HEK293T (cell line): Measurements from ENCODE around the gene MANEA.

ENCODE experiments used
- CTCF ChIA-PET: fragments of 350-600 bp; formaldehyde crosslinking; extraction: SDS; loops from one replicate; lab custom pipeline; 2021; ENCODE audit warnings: antibody characterized with exemption, inconsistent platforms; lab: Yijun Ruan, JAX
- POLR2A ChIA-PET: fragments of 350-600 bp; formaldehyde crosslinking; extraction: SDS; loops from one replicate; lab custom pipeline; 2020; ENCODE audit warnings: antibody characterized with exemption, inconsistent platforms; lab: Yijun Ruan, JAX
- DNase-seq: peaks from one replicate; pipeline ENCODE4 v3.0.0; 2012; ENCODE audit warnings: mixed read lengths; ENCODE audit errors: extremely low spot score
- ARNT ChIP-seq: fragments of 450-650 bp; IDR thresholded peaks from 2 replicates; pipeline ENCODE4 v1.6.1; 2017; ENCODE audit warnings: mild to moderate bottlenecking
- BHLHE40 ChIP-seq: fragments of 450-650 bp; IDR thresholded peaks from 2 replicates; pipeline ENCODE4 v1.6.1; 2016; ENCODE audit warnings: mild to moderate bottlenecking, moderate library complexity, borderline replicate concordance
- CTBP1 ChIP-seq: fragments of 450-650 bp; IDR thresholded peaks from 2 replicates; pipeline ENCODE4 v1.6.1; 2016; ENCODE audit warnings: borderline replicate concordance
- ELF4 ChIP-seq: fragments of 450-650 bp; IDR thresholded peaks from 2 replicates; pipeline ENCODE4 v1.6.1; 2017; ENCODE audit warnings: antibody characterized with exemption
- FOXA1 ChIP-seq: fragments of 450-650 bp; IDR thresholded peaks from 2 replicates; pipeline ENCODE4 v1.6.1; 2016; ENCODE audit warnings: mild to moderate bottlenecking
- FOXK2 ChIP-seq: fragments of 450-650 bp; IDR thresholded peaks from 2 replicates; pipeline ENCODE4 v1.6.1; 2016; ENCODE audit warnings: mild to moderate bottlenecking
- FOXM1 ChIP-seq: fragments of 450-650 bp; IDR thresholded peaks from 2 replicates; pipeline ENCODE4 v1.6.1; 2017; ENCODE audit warnings: mild to moderate bottlenecking, borderline replicate concordance
- HDGF ChIP-seq: fragments of 450-650 bp; IDR thresholded peaks from 2 replicates; pipeline ENCODE4 v1.6.1; 2017; ENCODE audit warnings: antibody characterized with exemption, borderline replicate concordance
- L3MBTL2 ChIP-seq: fragments of 450-650 bp; conservative IDR thresholded peaks from 2 replicates; pipeline ENCODE4 v1.6.1; 2016; ENCODE audit warnings: mild to moderate bottlenecking
- LEF1 ChIP-seq: fragments of 450-650 bp; IDR thresholded peaks from 2 replicates; pipeline ENCODE4 v1.6.1; 2017; ENCODE audit warnings: mild to moderate bottlenecking, borderline replicate concordance
- NFRKB ChIP-seq: fragments of 450-650 bp; IDR thresholded peaks from 2 replicates; pipeline ENCODE4 v1.6.1; 2016; ENCODE audit warnings: mild to moderate bottlenecking, moderate library complexity
- SP1 ChIP-seq: fragments of 450-650 bp; IDR thresholded peaks from 2 replicates; pipeline ENCODE4 v1.6.1; 2017
- SUZ12 ChIP-seq: fragments of 450-650 bp; IDR thresholded peaks from 2 replicates; pipeline ENCODE4 v1.6.1; 2016; ENCODE audit warnings: mild to moderate bottlenecking
- TARDBP ChIP-seq: fragments of 450-650 bp; IDR thresholded peaks from 2 replicates; pipeline ENCODE4 v1.6.1; 2016
- ZNF384 ChIP-seq: fragments of 450-650 bp; IDR thresholded peaks from 2 replicates; pipeline ENCODE4 v1.6.1; 2016
- TF ChIP-seq, protein P1 (sequence below): fragments of 450-650 bp; IDR thresholded peaks from 2 replicates; pipeline ENCODE4 v1.6.1; 2016

The MANEA gene, protein sequence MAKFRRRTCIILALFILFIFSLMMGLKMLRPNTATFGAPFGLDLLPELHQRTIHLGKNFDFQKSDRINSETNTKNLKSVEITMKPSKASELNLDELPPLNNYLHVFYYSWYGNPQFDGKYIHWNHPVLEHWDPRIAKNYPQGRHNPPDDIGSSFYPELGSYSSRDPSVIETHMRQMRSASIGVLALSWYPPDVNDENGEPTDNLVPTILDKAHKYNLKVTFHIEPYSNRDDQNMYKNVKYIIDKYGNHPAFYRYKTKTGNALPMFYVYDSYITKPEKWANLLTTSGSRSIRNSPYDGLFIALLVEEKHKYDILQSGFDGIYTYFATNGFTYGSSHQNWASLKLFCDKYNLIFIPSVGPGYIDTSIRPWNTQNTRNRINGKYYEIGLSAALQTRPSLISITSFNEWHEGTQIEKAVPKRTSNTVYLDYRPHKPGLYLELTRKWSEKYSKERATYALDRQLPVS

GRCh38 chr6:95577304-95578105 lies at the start of gene MANEA:
Gene MANEA, plus strand, starts transcription at chr6:95577535. Its CDS starts 8,905 bp downstream, at chr6:95586440.
- CTCF ChIA-PET, result no interaction called here
- TF ChIP-seq, protein P1, sequence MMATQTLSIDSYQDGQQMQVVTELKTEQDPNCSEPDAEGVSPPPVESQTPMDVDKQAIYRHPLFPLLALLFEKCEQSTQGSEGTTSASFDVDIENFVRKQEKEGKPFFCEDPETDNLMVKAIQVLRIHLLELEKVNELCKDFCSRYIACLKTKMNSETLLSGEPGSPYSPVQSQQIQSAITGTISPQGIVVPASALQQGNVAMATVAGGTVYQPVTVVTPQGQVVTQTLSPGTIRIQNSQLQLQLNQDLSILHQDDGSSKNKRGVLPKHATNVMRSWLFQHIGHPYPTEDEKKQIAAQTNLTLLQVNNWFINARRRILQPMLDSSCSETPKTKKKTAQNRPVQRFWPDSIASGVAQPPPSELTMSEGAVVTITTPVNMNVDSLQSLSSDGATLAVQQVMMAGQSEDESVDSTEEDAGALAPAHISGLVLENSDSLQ, result peak; percentile 34; the same call in 1 of the 2 replicates
- TF ChIP-seq BHLHE40 (no peak), L3MBTL2 (peak; percentile 89)
- DNase-seq, result peak; percentile 76
- POLR2A ChIA-PET, result interaction anchor here (0.6 kb wide), 1 partner anchor 10 kb away, joined by 4 read pairs; no protein-coding TSS in a partner anchor

DNA sequence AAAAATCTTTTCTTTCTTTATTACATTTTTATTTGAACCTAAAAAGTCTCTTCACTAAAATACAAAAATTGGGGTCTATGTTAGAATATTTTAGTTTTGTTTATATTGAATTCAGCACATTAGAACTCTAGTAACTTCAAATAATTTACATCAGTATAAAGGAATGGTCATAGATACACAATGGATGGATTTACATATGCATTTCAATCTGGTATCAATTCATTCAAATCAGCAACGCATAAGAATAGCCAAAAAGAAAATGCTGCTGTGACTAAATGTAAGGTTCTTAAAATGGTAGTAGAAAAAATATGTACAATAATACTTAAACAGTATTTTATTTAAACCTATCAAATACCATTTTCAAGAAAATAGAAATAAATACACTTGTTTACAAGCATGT lies 47.6 kb upstream of the MANEA start:
- no peak for DNase-seq
- POLR2A ChIA-PET, result no interaction called here
- CTCF ChIA-PET, result no interaction called here
- no peak for TF ChIP-seq FOXA1
- no peak for TF ChIP-seq FOXM1
- no peak for TF ChIP-seq ZNF384
- no peak for TF ChIP-seq CTBP1
- no peak for TF ChIP-seq ELF4
- no peak for TF ChIP-seq ARNT

DNA sequence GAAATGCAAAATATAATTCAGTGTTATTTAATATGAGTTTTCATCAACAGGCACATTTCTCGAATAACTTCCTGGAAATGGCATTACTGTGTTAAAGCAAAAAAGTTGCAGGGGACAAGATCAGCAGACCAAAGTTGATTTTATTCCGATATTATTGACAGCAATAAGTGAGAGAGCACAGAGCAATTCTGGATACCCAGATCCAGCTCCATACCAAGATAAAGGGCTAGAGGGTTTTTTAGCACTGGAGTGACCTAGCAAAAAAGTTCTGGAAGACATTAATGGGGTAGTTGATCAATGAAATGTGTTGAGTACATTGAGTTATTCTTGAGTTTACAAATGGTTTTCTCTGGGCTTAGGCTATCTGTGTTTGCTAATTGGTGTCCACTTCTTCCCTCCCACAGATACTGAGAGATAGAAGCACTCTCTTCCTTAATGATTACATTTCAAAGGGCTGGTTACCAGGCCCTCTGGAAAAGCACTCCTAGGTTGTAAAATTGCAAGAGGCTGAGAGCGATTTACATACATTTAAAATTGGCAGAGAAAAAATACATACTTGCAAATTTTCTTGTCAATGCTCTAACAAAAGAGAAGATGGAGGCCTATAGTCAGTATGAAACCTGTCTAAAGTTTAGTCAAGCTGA lies 47.0 kb upstream of the MANEA start:
- no peak for DNase-seq
- no peak for TF ChIP-seq ARNT
- ChIA-PET CTCF (no interaction called here), POLR2A (no interaction called here)

GRCh38 chr6:95543798-95544197 lies 33.5 kb upstream of the MANEA start:
- TF ChIP-seq FOXM1, result no peak
- no peak for TF ChIP-seq ELF4
- TF ChIP-seq HDGF, result no peak
- no peak for TF ChIP-seq SUZ12
- no peak for TF ChIP-seq L3MBTL2
- TF ChIP-seq, protein P1, result no peak
- DNase-seq, result no peak
- POLR2A ChIA-PET, result no interaction called here
- CTCF ChIA-PET, result no interaction called here

DNA sequence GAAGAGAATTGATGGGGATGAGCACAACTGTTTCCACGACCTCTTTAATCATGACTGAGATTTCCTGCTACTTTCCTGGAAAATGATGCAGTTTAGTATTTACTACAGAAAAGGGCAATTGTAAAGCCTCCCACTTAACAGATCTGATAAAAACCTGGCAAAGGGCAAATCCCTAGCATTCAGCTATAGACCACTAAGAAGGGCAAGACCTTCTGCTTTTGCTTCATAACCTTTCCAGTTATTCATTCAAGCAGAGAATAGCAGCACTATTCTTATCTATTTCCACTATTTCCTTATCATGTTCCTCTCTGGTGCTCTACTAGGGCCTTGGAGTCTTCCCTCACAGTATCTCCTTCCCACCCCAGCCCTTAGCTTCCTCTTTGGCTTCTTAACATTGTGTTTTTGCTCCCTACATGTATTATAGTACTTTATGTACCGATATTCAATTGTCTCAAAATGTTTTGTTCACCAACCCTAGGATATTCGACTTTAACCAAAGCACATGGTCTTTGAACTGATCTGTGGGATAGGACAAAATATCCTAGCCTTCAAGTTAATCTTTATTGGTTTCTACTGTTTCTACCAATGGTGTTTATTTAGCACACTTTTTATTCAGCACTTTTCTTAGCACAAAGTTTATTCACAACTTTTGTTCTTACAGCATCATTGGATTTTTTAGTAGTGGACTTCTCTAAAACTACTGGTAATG lies 32.7 kb upstream of the MANEA start:
- ChIA-PET CTCF (no interaction called here), POLR2A (no interaction called here)
- TF ChIP-seq CTBP1 (no peak), ARNT (no peak), LEF1 (no peak), L3MBTL2 (no peak), FOXA1 (no peak), TARDBP (no peak), SP1 (no peak), HDGF (no peak), FOXM1 (no peak), FOXK2 (no peak), BHLHE40 (no peak), NFRKB (no peak), ZNF384 (no peak), ELF4 (no peak), SUZ12 (no peak)
- TF ChIP-seq, protein P1, result no peak
- no peak for DNase-seq

- POLR2A ChIA-PET, result no interaction called here
- CTCF ChIA-PET, result no interaction called here
- DNase-seq, result no peak
- TF ChIP-seq CTBP1, result no peak
- TF ChIP-seq SUZ12, result no peak
- no peak for TF ChIP-seq ARNT
- no peak for TF ChIP-seq LEF1
- no peak for TF ChIP-seq FOXK2
- TF ChIP-seq FOXM1, result no peak
- no peak for TF ChIP-seq HDGF
- no peak for TF ChIP-seq ELF4
- TF ChIP-seq BHLHE40, result no peak
- TF ChIP-seq, protein P1, result no peak
These were observed 32.1 kb upstream of the MANEA start for GRCh38 chr6:95545226-95545625.
